Colonic mucosa (tissue), 4 donors: ENCODE measurements around the gene PACC1. TPM values are rescaled to one million over a fixed set of nuclear protein-coding genes. Genes with fewer than 3 reads are reported as not detected.

Source experiments
- DNase-seq: peaks from one replicate; pipeline ENCODE4 v3.0.0-alpha.2; 2020
- H3K27ac ChIP-seq: fragments of 200-600 bp; one replicate; pipeline ENCODE4 v1.8.0; 2021
- H3K27me3 ChIP-seq: fragments of 200-600 bp; one replicate; pipeline ENCODE4 v1.8.0; 2021
- H3K36me3 ChIP-seq: fragments of 200-600 bp; one replicate; pipeline ENCODE4 v1.8.0; 2021
- H3K4me1 ChIP-seq: fragments of 200-600 bp; one replicate; pipeline ENCODE4 v1.8.0; 2021; ENCODE audit warnings: mild to moderate bottlenecking
- H3K4me3 ChIP-seq: fragments of 200-600 bp; one replicate; pipeline ENCODE4 v1.8.0; 2021
- H3K9ac ChIP-seq, 2 donors: one replicate each; pipeline ENCODE4 v1.7.0; 2013; ENCODE audit warnings: control low read depth in 2 of 2, low read depth in 2 of 2, low read length in 2 of 2
- H3K9me3 ChIP-seq: fragments of 200-600 bp; one replicate; pipeline ENCODE4 v1.8.0; 2021
- CTCF ChIP-seq: fragments of 200-600 bp; IDR thresholded peaks from one replicate; pipeline ENCODE4 v1.8.0; 2022; ENCODE audit warnings: antibody characterized with exemption, mild to moderate bottlenecking
- intact Hi-C: fragments of 100-400 bp; cut with DNase I; formaldehyde crosslinking; loops from one replicate; pipeline ENCODE4 v1.14.1; 2022
- total RNA-seq, 2 donors: library from RNA; stranded (reverse); fragmentation: NEBNext Ultra II Directional in 1 of 2; extraction: Animal tissue kit (Norgen Biotek cat#: 25700) in 1 of 2; gene quantifications; one replicate each; pipeline ENCODE4 v1.2.1, GENCODE V29; 2021
- donor health status: healthy.
- donor health status: DM: no; HTN: no; CAD: no.
- donor health status: DM: no; HTN: no; CAD: no.

PACC1 gene
- total RNA-seq, 2 donors from 2014 or later: 2.6 to 3.1 TPM

DNA sequence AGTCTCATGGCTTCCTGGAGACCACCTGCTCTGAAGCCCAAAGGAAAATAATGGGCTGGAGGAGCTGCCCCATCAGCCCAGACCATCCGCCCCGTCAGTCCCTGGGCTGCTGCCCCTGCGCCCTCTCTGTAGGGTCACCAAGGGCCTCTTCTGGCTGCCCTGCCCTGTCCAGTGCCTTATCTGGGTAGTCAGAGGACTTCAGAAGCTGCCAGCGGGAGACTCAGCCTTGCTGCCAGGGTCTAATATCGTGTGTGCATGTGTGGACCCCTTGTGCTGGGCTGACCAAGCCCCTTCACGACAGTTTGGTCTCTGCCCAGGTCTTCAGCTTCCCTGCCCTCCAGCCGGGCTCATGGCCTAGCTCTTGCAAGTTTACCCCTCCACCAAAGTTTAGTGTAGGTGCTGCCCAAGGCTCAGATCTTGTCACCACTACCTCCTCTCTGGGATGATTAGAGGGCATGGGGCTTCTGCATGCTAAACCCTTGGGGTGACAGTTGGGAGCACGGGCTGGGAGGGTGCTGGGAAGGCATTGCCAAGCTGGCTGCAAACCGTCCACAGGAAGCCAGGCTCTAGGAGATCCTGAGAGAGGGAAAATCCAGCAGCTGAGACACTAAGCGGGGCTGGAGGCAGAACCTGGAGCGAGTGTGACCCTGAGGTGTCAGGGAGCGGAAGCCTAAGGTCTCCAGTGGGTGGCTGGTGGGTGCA, 38.6 kb upstream of the PACC1 start:
- no peaks in the 10 kb centered on the region for H3K4me1 ChIP-seq
- no peaks in the 10 kb centered on the region for H3K9me3 ChIP-seq
- no peak overlapping the region for H3K9ac ChIP-seq
- no peak for TF ChIP-seq CTCF
- no peak overlapping the region for H3K27ac ChIP-seq
- H3K27me3 ChIP-seq: no peaks in the 10 kb centered on the region
- no peak for DNase-seq
- no peak overlapping the region for H3K4me3 ChIP-seq
- H3K36me3 ChIP-seq: no peaks in the 10 kb centered on the region
- intact Hi-C loops: loop anchor here (5.0 to 10.0 kb wide), 3 partner anchors 86 to 769 kb away; no protein-coding TSS in a partner anchor

- no peak for DNase-seq
- Histone ChIP-seq H3K27me3 (no peaks in the 10 kb centered on the region), H3K27ac (no peak overlapping the region), H3K4me1 (no peaks in the 10 kb centered on the region), H3K9ac (no peak overlapping the region), H3K36me3 (no peaks in the 10 kb centered on the region), H3K9me3 (no peaks in the 10 kb centered on the region), H3K4me3 (no peak overlapping the region)
- no peak for TF ChIP-seq CTCF
- intact Hi-C loops: loop anchor here (5.0 to 10.0 kb wide), 3 partner anchors 85 to 768 kb away; no protein-coding TSS in a partner anchor
Observed at GRCh38 chr1:212452323-212453155, 37.9 kb upstream of the PACC1 start.

DNA sequence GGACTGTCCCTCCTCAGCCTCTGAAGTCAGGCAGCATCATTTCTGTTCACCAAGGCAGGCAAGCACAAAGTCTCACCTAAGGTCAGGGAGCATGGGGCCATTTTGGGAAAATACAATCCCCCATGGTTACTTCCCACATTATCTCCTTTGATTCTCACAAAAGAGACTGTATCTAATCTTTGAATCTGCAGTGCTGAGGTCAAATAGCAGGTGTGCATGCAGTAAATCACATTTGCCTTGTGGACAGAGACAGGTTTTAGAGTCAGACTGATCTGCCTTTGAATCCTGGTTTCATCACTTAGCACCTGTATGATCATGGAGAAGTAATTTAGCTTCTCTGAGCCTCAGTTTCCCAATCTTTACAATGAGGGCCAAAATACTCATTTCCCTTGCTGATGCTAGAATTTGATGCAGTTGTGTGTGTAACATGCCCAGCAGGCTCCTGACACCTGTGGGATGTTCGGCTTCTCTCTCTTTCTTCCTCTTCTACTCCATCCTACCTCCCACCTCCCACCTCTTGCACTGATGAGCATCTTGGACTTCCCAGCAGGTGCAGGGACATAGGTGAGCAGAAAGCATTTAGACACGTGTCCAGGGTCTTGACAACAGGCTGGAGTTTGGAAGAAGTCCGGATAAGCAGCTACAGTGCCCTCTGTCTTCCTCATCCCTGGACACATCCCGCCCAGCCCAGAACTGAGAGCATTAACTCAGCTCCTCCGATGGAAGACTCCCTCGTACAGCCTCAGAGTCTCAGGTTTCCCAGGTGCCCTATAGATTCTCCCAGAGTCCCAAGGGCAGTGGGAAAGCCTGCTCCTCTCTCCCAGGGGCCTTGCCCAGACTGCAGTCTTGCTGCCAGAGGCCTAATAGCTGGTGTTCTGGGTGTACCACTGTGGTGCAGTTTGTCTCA, 37.0 kb upstream of the PACC1 start:
- no peak for DNase-seq
- Histone ChIP-seq H3K9ac (no peak overlapping the region), H3K27me3 (no peaks in the 10 kb centered on the region), H3K9me3 (no peaks in the 10 kb centered on the region), H3K27ac (no peak overlapping the region), H3K4me3 (no peak overlapping the region), H3K4me1 (no peaks in the 10 kb centered on the region), H3K36me3 (no peaks in the 10 kb centered on the region)
- no peak for TF ChIP-seq CTCF
- intact Hi-C loops: loop anchor here (5.0 to 10.0 kb wide), 3 partner anchors 84 to 767 kb away; no protein-coding TSS in a partner anchor

- no peaks in the 10 kb centered on the region for H3K9me3 ChIP-seq
- no peak for TF ChIP-seq CTCF
- no peak overlapping the region for H3K4me3 ChIP-seq
- no peaks in the 10 kb centered on the region for H3K4me1 ChIP-seq
- H3K9ac ChIP-seq: no peak overlapping the region
- intact Hi-C loops: loop anchor here (5.0 to 10.0 kb wide), 3 partner anchors 83 to 766 kb away; no protein-coding TSS in a partner anchor
- H3K27me3 ChIP-seq: no peaks in the 10 kb centered on the region
- no peak for DNase-seq
- H3K27ac ChIP-seq: no peak overlapping the region
- H3K36me3 ChIP-seq: no peaks in the 10 kb centered on the region
Observed at GRCh38 chr1:212450331-212450881, 35.7 kb upstream of the PACC1 start.

- no peaks in the 10 kb centered on the region for H3K27me3 ChIP-seq
- no peak for TF ChIP-seq CTCF
- no peak overlapping the region for H3K9ac ChIP-seq
- no peak overlapping the region for H3K4me3 ChIP-seq
- H3K9me3 ChIP-seq: no peaks in the 10 kb centered on the region
- no peak for DNase-seq
- no peaks in the 10 kb centered on the region for H3K36me3 ChIP-seq
- H3K27ac ChIP-seq: no peak overlapping the region
- intact Hi-C loops: no loop called here
- no peaks in the 10 kb centered on the region for H3K4me1 ChIP-seq
Observed at GRCh38 chr1:212447478-212447877, 32.8 kb upstream of the PACC1 start.
